H1 (cell line): Measurements from ENCODE around the gene POU6F2. TPM values are rescaled to one million over a fixed set of nuclear protein-coding genes. Genes with fewer than 3 reads are reported as not detected.

Source experiments
- CTCF ChIA-PET: fragments of 300-600 bp; sonication (Branson Sonifier 250); formaldehyde crosslinking; loops from one replicate; lab custom pipeline; 2021; ENCODE audit not compliant: partially characterized antibody; lab: Charles Lee
- POLR2A ChIA-PET: fragments of 300-600 bp; sonication (Branson Sonifier 250); formaldehyde crosslinking; loops from one replicate; lab custom pipeline; 2021; ENCODE audit warnings: inconsistent platforms; ENCODE audit not compliant: partially characterized antibody; lab: Charles Lee
- DNase-seq, 2 experiments: peaks; one replicate each; pipeline versions ENCODE4 v3.0.0 to v3.0.0-alpha.2; 2010 to 2022; ENCODE audit warnings: low spot score in 2 of 2, low read depth in 1 of 2, mixed read lengths in 1 of 2
- FAIRE-seq: peaks from 2 replicates; lab custom pipeline; 2011; peaks lifted over from hg19 to GRCh38; lab: Jason Lieb, UNC
- H2AFZ ChIP-seq: 2 replicates; pipeline ENCODE4 v1.8.1; 2012; ENCODE audit warnings: low read length, inconsistent platforms
- H2AK5ac ChIP-seq: 2 replicates; pipeline ENCODE4 v1.6.1; 2013; ENCODE audit warnings: low read depth, low read length
- H2BK120ac ChIP-seq: replicated peaks from 2 replicates; pipeline ENCODE3; 2013; ENCODE audit warnings: low read depth, low read length, inconsistent platforms
- H2BK12ac ChIP-seq: 2 replicates; pipeline ENCODE4 v1.6.1; 2013; ENCODE audit warnings: low read depth, low read length
- H2BK15ac ChIP-seq: 2 replicates; pipeline ENCODE4 v1.6.1; 2013; ENCODE audit warnings: low read length
- H2BK20ac ChIP-seq: 2 replicates; pipeline ENCODE4 v1.6.1; 2013; ENCODE audit warnings: low read length
- H2BK5ac ChIP-seq: 2 replicates; pipeline ENCODE4 v1.6.1; 2013; ENCODE audit warnings: low read depth, low read length
- H3K14ac ChIP-seq: 2 replicates; pipeline ENCODE4 v1.6.1; 2013; ENCODE audit warnings: inconsistent platforms; ENCODE audit not compliant: insufficient read length
- H3K18ac ChIP-seq: 2 replicates; pipeline ENCODE4 v1.6.1; 2013; ENCODE audit warnings: low read length; ENCODE audit errors: extremely low read depth
- H3K23ac ChIP-seq: 2 replicates; pipeline ENCODE4 v1.6.1; 2013; ENCODE audit warnings: inconsistent platforms; ENCODE audit not compliant: insufficient read length
- H3K23me2 ChIP-seq: 2 replicates; pipeline ENCODE4 v1.6.1; 2013; ENCODE audit warnings: low read depth, low read length
- H3K27ac ChIP-seq: 2 replicates; pipeline ENCODE4 v1.6.1; 2011; ENCODE audit warnings: low read depth, low read length, inconsistent platforms
- H3K27me3 ChIP-seq, 4 experiments: replicated peaks in 1 of 4; 1 replicate in 1 of 4; 2 replicates in 3 of 4; pipeline versions ENCODE4 v1.6.1 to v1.8.1; 2011 to 2013; ENCODE audit warnings: low read length in 3 of 4, mild to moderate bottlenecking in 3 of 4, inconsistent platforms in 2 of 4, mixed read lengths in 2 of 4, moderate library complexity in 1 of 4; ENCODE audit not compliant: control insufficient read depth in 3 of 4, insufficient read depth in 3 of 4; ENCODE audit errors: extremely low read depth in 1 of 4
- H3K36me3 ChIP-seq, 4 experiments: 2 replicates each; pipeline versions ENCODE4 v1.6.1 to v1.8.1; 2011 to 2013; ENCODE audit warnings: mild to moderate bottlenecking in 4 of 4, low read length in 3 of 4, moderate library complexity in 2 of 4, control low read depth in 1 of 4, inconsistent platforms in 1 of 4; ENCODE audit not compliant: insufficient read depth in 4 of 4, control insufficient read depth in 2 of 4
- H3K4ac ChIP-seq: replicated peaks from 2 replicates; pipeline ENCODE3; 2013; ENCODE audit warnings: low read length, low read depth, mixed read lengths, inconsistent platforms; ENCODE audit not compliant: insufficient read length
- H3K4me1 ChIP-seq, 4 experiments: replicated peaks in 1 of 4; 1 replicate in 1 of 4; 2 replicates in 3 of 4; pipeline versions ENCODE4 v1.6.1 to v1.8.1; 2011 to 2013; ENCODE audit warnings: low read length in 3 of 4, inconsistent platforms in 2 of 4, mixed read lengths in 1 of 4; ENCODE audit not compliant: insufficient read depth in 4 of 4, control insufficient read depth in 3 of 4
- H3K4me2 ChIP-seq, 2 experiments: 2 replicates each; pipeline versions ENCODE4 v1.6.1 to v1.8.1; 2011 to 2013; ENCODE audit warnings: low read depth in 2 of 2, low read length in 2 of 2, control low read depth in 1 of 2, inconsistent platforms in 1 of 2, mild to moderate bottlenecking in 1 of 2; ENCODE audit not compliant: insufficient read depth in 1 of 2
- H3K4me3 ChIP-seq, 4 experiments: fragments of 200-600, 300-600 bp in 1 of 4; sonication (generic), shearing (Covaris generic), sonication (Bioruptor Twin) in 1 of 4; 2 replicates each; pipeline versions ENCODE4 v1.5.1 to v1.8.1; 2011 to 2016; ENCODE audit warnings: low read length in 4 of 4, low read depth in 3 of 4, control low read depth in 2 of 4, inconsistent platforms in 2 of 4, mild to moderate bottlenecking in 2 of 4, mixed read lengths in 1 of 4, moderate library complexity in 1 of 4; ENCODE audit not compliant: insufficient read depth in 2 of 4; ENCODE audit errors: extremely low read depth in 1 of 4
- H3K56ac ChIP-seq: replicated peaks from 2 replicates; pipeline ENCODE3; 2013; ENCODE audit warnings: low read depth, mild to moderate bottlenecking, mixed read lengths, low read length, inconsistent platforms; ENCODE audit not compliant: insufficient read length
- H3K79me1 ChIP-seq: 2 replicates; pipeline ENCODE4 v1.6.1; 2013; ENCODE audit warnings: low read depth, low read length, control low read depth
- H3K79me2 ChIP-seq, 2 experiments: 2 replicates each; pipeline versions ENCODE4 v1.6.1 to v1.8.1; 2012 to 2013; ENCODE audit warnings: low read length in 2 of 2, mild to moderate bottlenecking in 2 of 2, inconsistent platforms in 1 of 2; ENCODE audit not compliant: insufficient read depth in 2 of 2, control insufficient read depth in 1 of 2
- H3K9ac ChIP-seq, 4 experiments: replicated peaks in 1 of 4; 1 replicate in 1 of 4; 2 replicates in 3 of 4; pipeline versions ENCODE4 v1.6.1 to v1.8.1; 2011 to 2013; ENCODE audit warnings: low read depth in 3 of 4, low read length in 3 of 4, control low read depth in 2 of 4, mild to moderate bottlenecking in 2 of 4, moderate library complexity in 2 of 4, inconsistent platforms in 1 of 4; ENCODE audit errors: extremely low read depth in 1 of 4
- H3K9me3 ChIP-seq, 2 experiments: 2 replicates each; pipeline versions ENCODE4 v1.6.1 to v1.8.1; 2012 to 2013; ENCODE audit warnings: mild to moderate bottlenecking in 2 of 2, moderate library complexity in 2 of 2, control low read depth in 1 of 2, inconsistent platforms in 1 of 2, low read depth in 1 of 2, low read length in 1 of 2, mixed read lengths in 1 of 2; ENCODE audit not compliant: insufficient read depth in 2 of 2
- H4K20me1 ChIP-seq, 2 experiments: replicated peaks in 1 of 2; 2 replicates each; pipeline versions ENCODE3 to v1.8.1; 2011 to 2013; ENCODE audit warnings: inconsistent platforms in 2 of 2, low read length in 2 of 2, mild to moderate bottlenecking in 1 of 2; ENCODE audit not compliant: insufficient read depth in 2 of 2, control insufficient read depth in 1 of 2
- H4K5ac ChIP-seq: 2 replicates; pipeline ENCODE4 v1.6.1; 2013; ENCODE audit warnings: low read length, low read depth, mixed read lengths, inconsistent platforms; ENCODE audit not compliant: insufficient read length
- H4K8ac ChIP-seq: 2 replicates; pipeline ENCODE4 v1.8.0; 2013; ENCODE audit warnings: mild to moderate bottlenecking, moderate library complexity, low read length, inconsistent platforms; ENCODE audit not compliant: insufficient read depth; ENCODE audit errors: extremely low read depth
- H4K91ac ChIP-seq: replicated peaks from 2 replicates; pipeline ENCODE3; 2013; ENCODE audit warnings: low read length, mixed read lengths, inconsistent platforms; ENCODE audit not compliant: insufficient read length
- NRF1 ChIP-seq: IDR thresholded peaks from 2 replicates; pipeline ENCODE4 v1.6.1; 2011; ENCODE audit warnings: mild to moderate bottlenecking, low read depth, low read length, improper control_type of control experiment
- WGBS, 2 experiments: shearing (Covaris generic) in 1 of 2; methylation state at CpG; one replicate each; pipeline versions ENCODE4 v1.1.6 to v1.1.7; 2013 to 2015; ENCODE audit warnings: low lambda C conversion rate in 2 of 2, mixed read lengths in 2 of 2, inconsistent platforms in 1 of 2, low coverage in 1 of 2, missing lambda C conversion rate in 1 of 2; ENCODE audit not compliant: insufficient replicate concordance in 2 of 2, insufficient coverage in 1 of 2, insufficient read length in 1 of 2; ENCODE audit errors: extremely low coverage in 1 of 2, missing lambda C conversion rate in 1 of 2; 5-methylcytosine and 5-hydroxymethylcytosine counted together
- polyA plus RNA-seq, 7 experiments: library from polyadenylated mRNA; depleted of rRNA in 3 of 7; stranded (reverse) in 5 of 7; unstranded in 2 of 7; fragments of >200 nt in 5 of 7; fragments of 200-250 nt in 2 of 7; gene quantifications; 1 replicate in 5 of 7; 2 replicates in 1 of 7; 4 replicates in 1 of 7; pipeline versions ENCODE4 v1.2.1 to v1.2.3, GENCODE V29; 2011 to 2013; ENCODE audit warnings: missing spikeins in 2 of 7, mixed read lengths in 2 of 7
- total RNA-seq: library from RNA; stranded (reverse); fragmentation: NEBNext Ultra II Directional; extraction: Animal tissue kit (Norgen Biotek cat#: 25700); gene quantifications from 2 replicates; pipeline ENCODE4 v1.2.1, GENCODE V29; 2021

The POU6F2 gene
- total and polyA plus RNA-seq, 2 of the 8 experiments (the other 6 are each of a cell fraction or from before 2014, with no cell fraction given) = 1.1 to 2.0 TPM

GRCh38 chr7:39212876-39213275 lies 235.2 kb downstream of the POU6F2 start:
- H3K18ac ChIP-seq = no peak overlapping the region
- H2AK5ac ChIP-seq = no peak overlapping the region
- H3K27me3 ChIP-seq = no peaks in the 10 kb centered on the region
- H3K4me3 ChIP-seq = no peak overlapping the region
- no peak overlapping the region for H3K56ac ChIP-seq
- no peak overlapping the region for H3K4me2 ChIP-seq
- H2AFZ ChIP-seq = no peak overlapping the region
- DNase-seq (no peak), FAIRE-seq (no peak)
- H3K4ac ChIP-seq = no peak overlapping the region
- H3K79me2 ChIP-seq = no peaks in the 10 kb centered on the region
- CTCF ChIA-PET = interaction anchor here (1.6 kb wide), 1 partner anchor 9 kb away, joined by 6 read pairs; no protein-coding TSS in a partner anchor
- H2BK5ac ChIP-seq = no peak overlapping the region
- no peak for TF ChIP-seq NRF1
- no peak overlapping the region for H2BK20ac ChIP-seq
- no peak overlapping the region for H2BK12ac ChIP-seq
- no peak overlapping the region for H2BK120ac ChIP-seq
- H4K91ac ChIP-seq = no peak overlapping the region
- no peak overlapping the region for H3K23ac ChIP-seq
- H3K4me1 ChIP-seq = no peaks in the 10 kb centered on the region
- no peak overlapping the region for H3K27ac ChIP-seq
- no peaks in the 10 kb centered on the region for H3K79me1 ChIP-seq
- H3K36me3 ChIP-seq = no peaks in the 10 kb centered on the region
- H4K5ac ChIP-seq = no peak overlapping the region
- no peaks in the 10 kb centered on the region for H3K9me3 ChIP-seq
- H2BK15ac ChIP-seq = no peak overlapping the region
- no peak overlapping the region for H4K8ac ChIP-seq
- WGBS, 2 experiments = 92% methylated on average over 2 of the region's 2 CpGs; no CpG with 5 or more reads in 1 of the 2 experiments
- no peak overlapping the region for H3K9ac ChIP-seq
- no peak overlapping the region for H3K14ac ChIP-seq
- no peaks in the 10 kb centered on the region for H3K23me2 ChIP-seq
- POLR2A ChIA-PET = no interaction called here
- no peaks in the 10 kb centered on the region for H4K20me1 ChIP-seq
